Stomach (tissue), 9 donors: ENCODE measurements around the gene COL6A3. TPM values are rescaled to one million over a fixed set of nuclear protein-coding genes. Genes with fewer than 3 reads are reported as not detected.

Source experiments
- DNase-seq, 2 donors: peaks; one replicate each; pipeline versions ENCODE4 v3.0.0 to v3.0.0-alpha.2; 2013 to 2019
- H3K27ac ChIP-seq, 5 donors: fragments of 200-600 bp in 4 of 5; sonication (generic) in 4 of 5; one replicate each; pipeline ENCODE4 v1.5.1; 2013 to 2019; ENCODE audit warnings: mild to moderate bottlenecking in 1 of 5, moderate library complexity in 1 of 5
- H3K27me3 ChIP-seq, 3 donors: fragments of 200-600 bp; sonication (generic); one replicate each; pipeline ENCODE4 v1.5.1; 2017 to 2019; ENCODE audit warnings: mixed run types in 1 of 3
- H3K36me3 ChIP-seq, 4 donors: fragments of 200-600 bp; sonication (generic); 1 replicate in 3 of 4; 2 replicates in 1 of 4; pipeline ENCODE4 v1.5.1; 2016 to 2019
- H3K4me1 ChIP-seq, 4 donors: fragments of 200-600 bp; sonication (generic); one replicate each; pipeline ENCODE4 v1.5.1; 2016 to 2019
- H3K4me3 ChIP-seq, 4 donors: fragments of 200-600 bp; sonication (generic) in 3 of 4; one replicate each; pipeline ENCODE4 v1.5.1; 2016 to 2019; ENCODE audit warnings: mild to moderate bottlenecking in 1 of 4
- H3K9me3 ChIP-seq, 4 donors: fragments of 200-600 bp; sonication (generic); one replicate each; pipeline ENCODE4 v1.5.1; 2016 to 2019
- CTCF ChIP-seq, 7 experiments: fragments of 450-650 bp in 4 of 7; fragments of 200-600 bp in 3 of 7; sonication (generic) in 3 of 7; IDR thresholded peaks; one replicate each; pipeline ENCODE4 v1.5.1; 2016 to 2019; ENCODE audit warnings: antibody characterized with exemption in 7 of 7, control low read depth in 2 of 7, mild to moderate bottlenecking in 1 of 7
- EP300 ChIP-seq: sonication (generic); formaldehyde crosslinking; IDR thresholded peaks from one replicate; pipeline ENCODE4 v1.6.1; 2017; ENCODE audit warnings: antibody characterized with exemption
- POLR2A ChIP-seq, 4 donors: fragments of 450-650 bp; IDR thresholded peaks; one replicate each; pipeline ENCODE4 v1.6.1; 2016; ENCODE audit warnings: antibody characterized with exemption in 4 of 4, control low read depth in 2 of 4, mild to moderate bottlenecking in 1 of 4, moderate library complexity in 1 of 4
- POLR2AphosphoS5 ChIP-seq, 3 donors: sonication (generic); formaldehyde crosslinking; IDR thresholded peaks; one replicate each; pipeline ENCODE4 v1.6.1; 2016; ENCODE audit warnings: antibody characterized with exemption in 3 of 3
- WGBS, 5 donors: extraction: QIAGEN DNeasy Blood & Tissue Kit in 3 of 5; methylation state at CpG; one replicate each; pipeline versions ENCODE4 v1.1.5 to v1.1.7; 2013 to 2018; 5-methylcytosine and 5-hydroxymethylcytosine counted together
- intact Hi-C: fragments of 100-400 bp; cut with DNase I; formaldehyde crosslinking; loops from one replicate; pipeline ENCODE4 v1.15.1; 2023; ENCODE audit warnings: low total_unique reads
- polyA plus RNA-seq, 3 donors: library from polyadenylated mRNA; stranded (reverse); fragments of 200-250 nt; gene quantifications; one replicate each; pipeline ENCODE4 v1.2.3, GENCODE V29; 2013
- total RNA-seq, 5 donors: library from RNA; depleted of rRNA; stranded (reverse); fragments of >200 nt; gene quantifications; one replicate each; pipeline versions ENCODE4 v1.1.0 to v1.2.3, GENCODE V29; 2014 to 2016
- donor health status: healthy with polysubstance abuse.
- donor health status: Bipolar disorder and iron deficiency.
- donor health status: healthy.

The COL6A3 gene
- total and polyA plus RNA-seq, 8 donors = 9.3 to 411 (median 105) TPM

GRCh38 chr2:237433920-237434676, 20.1 kb upstream of the COL6A3 start:
- Histone ChIP-seq H3K27ac (no peak overlapping the region), H3K36me3 (no peaks in the 10 kb centered on the region), H3K9me3 (no peaks in the 10 kb centered on the region), H3K27me3 (peaks cover 0 to 17% (median 0%) of the 10 kb centered on the region in 3 donors), H3K4me3 (no peak overlapping the region), H3K4me1 (peaks cover 0 to 20% (median 9%) of the 10 kb centered on the region in 4 donors)
- DNase-seq = no peak
- intact Hi-C loops = no loop called here
- WGBS, 5 donors = 63 to 68% (median 65%) methylated on average over 13 of the region's 13 CpGs
- TF ChIP-seq POLR2A (IDR thresholded peaks at IDR 0.05) (no peak), EP300 (no peak), CTCF (IDR thresholded peaks at IDR 0.05) (no peak), POLR2AphosphoS5 (IDR thresholded peaks at IDR 0.05) (no peak)

DNA sequence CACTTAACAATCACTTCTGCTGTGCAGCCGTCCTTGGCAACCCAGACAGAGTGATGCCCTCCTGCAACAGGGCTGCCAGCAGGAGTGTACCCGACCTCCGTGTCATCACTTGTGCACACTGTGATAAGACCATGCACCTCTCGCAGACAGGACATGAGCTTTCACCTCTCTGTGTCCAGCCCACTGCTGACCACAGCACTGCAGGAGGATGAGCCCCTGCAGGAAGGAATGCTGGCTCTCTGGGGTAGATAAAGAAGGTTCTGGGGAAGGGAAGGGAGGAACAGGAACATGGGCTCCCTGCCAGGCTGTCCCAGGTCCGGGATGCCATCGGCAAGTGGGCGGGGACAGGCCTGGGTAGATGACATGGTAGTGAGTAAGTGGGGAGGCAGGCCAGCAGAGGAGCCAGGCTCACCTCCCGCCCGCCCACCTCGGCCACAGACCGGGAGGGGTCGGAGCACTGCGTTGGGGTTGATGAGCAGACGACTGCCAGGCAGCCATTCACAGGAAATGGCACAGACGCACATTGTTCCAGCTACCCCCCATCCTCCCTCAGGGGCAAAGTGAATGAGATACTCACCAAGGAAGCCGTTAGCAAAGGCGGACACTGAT, 18.6 kb upstream of the COL6A3 start:
- no peaks in the 10 kb centered on the region for H3K36me3 ChIP-seq

DNA sequence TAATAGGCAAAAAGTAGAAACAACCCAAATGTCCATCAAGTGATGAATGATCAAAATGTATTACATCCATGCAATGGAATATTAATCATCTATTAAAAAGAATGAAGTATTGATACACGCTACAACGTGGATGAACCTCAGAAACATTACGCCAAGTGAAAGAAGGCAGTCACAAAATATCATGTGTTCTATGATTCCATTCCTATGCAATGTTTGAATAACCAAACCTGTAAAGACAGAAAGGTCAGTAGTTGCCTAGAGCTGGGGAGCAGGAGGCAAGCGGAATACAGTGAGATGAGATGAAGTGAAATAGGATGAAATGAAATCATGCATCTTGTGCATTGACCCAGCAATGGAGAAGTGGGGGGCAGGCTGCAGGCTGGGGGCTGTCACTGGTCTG, 17.9 kb upstream of the COL6A3 start:
- Histone ChIP-seq H3K4me3 (no peak overlapping the region), H3K27me3 (peaks cover 0 to 32% (median 0%) of the 10 kb centered on the region in 3 donors), H3K27ac (no peak overlapping the region), H3K4me1 (peaks cover 0 to 9% (median 0%) of the 10 kb centered on the region in 4 donors), H3K36me3 (no peaks in the 10 kb centered on the region), H3K9me3 (no peaks in the 10 kb centered on the region)
- no peak for DNase-seq
- TF ChIP-seq POLR2AphosphoS5 (IDR thresholded peaks at IDR 0.05) (no peak), EP300 (no peak), CTCF (IDR thresholded peaks at IDR 0.05) (no peak), POLR2A (IDR thresholded peaks at IDR 0.05) (no peak)
- intact Hi-C loops = no loop called here
- WGBS, 5 donors = 80 to 95% (median 88%) methylated on average over 4 of the region's 4 CpGs

More for the DNA sequence above, 18.6 kb upstream of the COL6A3 start:
- Histone ChIP-seq H3K27ac (no peak overlapping the region), H3K4me1 (peaks cover 0 to 9% (median 0%) of the 10 kb centered on the region in 4 donors), H3K27me3 (peaks cover 0 to 29% (median 0%) of the 10 kb centered on the region in 3 donors), H3K4me3 (no peak overlapping the region), H3K9me3 (no peaks in the 10 kb centered on the region)
- 39 to 54% (median 47%) methylated on average over 15 to 17 of the region's 17 CpGs for WGBS, 5 donors
- no peak for DNase-seq
- no peak for TF ChIP-seq EP300
- TF ChIP-seq CTCF (IDR thresholded peaks at IDR 0.05) = no peak
- no peak for TF ChIP-seq POLR2A (IDR thresholded peaks at IDR 0.05)
- intact Hi-C loops = no loop called here

GRCh38 chr2:237431372-237431771, 17.4 kb upstream of the COL6A3 start:
- TF ChIP-seq POLR2A (IDR thresholded peaks at IDR 0.05) (no peak), CTCF (IDR thresholded peaks at IDR 0.05) (no peak), EP300 (no peak), POLR2AphosphoS5 (IDR thresholded peaks at IDR 0.05) (no peak)
- no peak for DNase-seq
- Histone ChIP-seq H3K9me3 (no peaks in the 10 kb centered on the region), H3K36me3 (no peaks in the 10 kb centered on the region), H3K4me1 (peaks cover 0 to 9% (median 0%) of the 10 kb centered on the region in 4 donors), H3K27me3 (peaks cover 0 to 32% (median 0%) of the 10 kb centered on the region in 3 donors), H3K4me3 (no peak overlapping the region), H3K27ac (no peak overlapping the region)
- 89 to 95% (median 93%) methylated on average over 1 of the region's 1 CpG for WGBS, 5 donors
- intact Hi-C loops = no loop called here
